IPS-20b (cell line): Measurements from ENCODE around the gene SLC46A2.

Experiments
- H3K27ac ChIP-seq: one replicate; pipeline ENCODE4 v1.5.1; 2013; ENCODE audit warnings: low read length
- H3K27me3 ChIP-seq: 2 replicates; pipeline ENCODE4 v1.6.1; 2013; ENCODE audit warnings: mild to moderate bottlenecking, low read length, inconsistent platforms; ENCODE audit not compliant: insufficient read depth
- H3K36me3 ChIP-seq: 2 replicates; pipeline ENCODE4 v1.6.1; 2013; ENCODE audit warnings: low read depth, mild to moderate bottlenecking, inconsistent platforms, low read length, moderate library complexity; ENCODE audit not compliant: insufficient read depth
- H3K4me1 ChIP-seq: 2 replicates; pipeline ENCODE4 v1.6.1; 2013; ENCODE audit warnings: mild to moderate bottlenecking, control low read depth, inconsistent platforms, low read length, moderate library complexity; ENCODE audit not compliant: insufficient read depth
- H3K4me3 ChIP-seq: 2 replicates; pipeline ENCODE4 v1.5.1; 2013; ENCODE audit warnings: mild to moderate bottlenecking, low read length, inconsistent platforms
- H3K9ac ChIP-seq: 2 replicates; pipeline ENCODE4 v1.6.1; 2013; ENCODE audit warnings: low read depth, mild to moderate bottlenecking, inconsistent platforms, low read length, moderate library complexity
- H3K9me3 ChIP-seq: 2 replicates; pipeline ENCODE4 v1.6.1; 2013; ENCODE audit warnings: mild to moderate bottlenecking, low read depth, low read length, inconsistent platforms; ENCODE audit not compliant: insufficient read depth

Gene SLC46A2

DNA sequence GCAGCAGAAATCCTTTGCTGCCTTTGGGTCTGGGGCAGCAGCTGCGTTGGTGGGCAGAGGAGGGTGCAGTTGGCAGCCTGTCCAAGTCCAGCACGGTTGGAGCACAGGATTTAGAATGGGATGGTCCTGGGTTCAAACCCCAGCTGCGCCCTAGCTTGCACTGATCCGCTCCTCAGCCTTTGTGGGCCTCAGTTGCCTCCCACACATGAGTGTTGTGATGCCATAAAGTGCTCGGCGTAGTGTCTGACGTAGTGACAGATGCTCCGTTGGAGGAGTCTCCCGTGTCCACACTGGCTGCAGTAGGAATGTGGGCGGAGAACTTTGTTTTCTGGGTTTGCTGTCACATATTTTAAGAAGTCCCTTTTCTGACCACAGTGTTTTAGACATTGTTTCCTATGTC is 36.0 kb downstream of the SLC46A2 start:
- Histone ChIP-seq H3K4me3 (no peak overlapping the region), H3K9me3 (no peaks in the 10 kb centered on the region), H3K27me3 (no peaks in the 10 kb centered on the region), H3K36me3 (peaks cover 3% of the 10 kb centered on the region; the same call in 1 of the 2 replicates), H3K4me1 (no peaks in the 10 kb centered on the region), H3K9ac (no peak overlapping the region), H3K27ac (no peak overlapping the region)

DNA sequence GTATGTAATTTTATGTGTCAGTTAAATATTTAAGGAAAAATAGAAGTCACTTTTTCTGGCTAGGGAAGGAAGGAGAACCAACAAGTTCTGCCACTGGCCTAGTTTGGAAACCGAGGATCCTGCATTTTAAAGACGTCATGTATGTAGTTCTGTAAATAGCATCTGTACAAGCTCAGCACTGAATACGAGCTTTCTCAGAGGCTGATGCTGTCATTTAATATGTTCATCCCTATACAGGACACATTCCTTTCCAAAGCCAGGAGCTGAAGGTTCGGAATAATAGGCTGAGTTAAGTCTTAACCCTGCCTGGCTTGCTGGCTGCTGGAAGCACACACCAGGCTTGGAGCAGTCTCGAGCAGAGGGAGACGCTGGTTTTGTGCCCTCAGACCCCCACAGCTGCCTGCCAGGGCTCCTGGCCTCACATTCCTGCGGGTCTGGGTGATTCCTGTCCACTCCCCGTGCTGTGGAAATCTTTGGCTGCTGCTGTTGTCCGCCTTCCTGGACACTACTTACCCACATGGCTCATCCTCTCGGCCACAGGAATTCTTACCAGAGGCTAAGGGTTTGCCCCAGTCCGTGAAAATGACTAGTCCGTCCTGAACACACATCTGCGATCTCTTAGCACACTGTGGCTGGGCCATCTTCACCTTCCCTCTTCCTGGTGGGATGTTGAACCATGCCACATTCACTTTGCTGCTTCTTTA is 36.6 kb downstream of the SLC46A2 start:
- Histone ChIP-seq H3K36me3 (peaks cover 3% of the 10 kb centered on the region; the same call in 1 of the 2 replicates), H3K9ac (no peak overlapping the region), H3K27ac (no peak overlapping the region), H3K4me3 (no peak overlapping the region), H3K4me1 (0 out of 2 replicates have a peak, but pooled peaks cover 4% of the 10 kb centered on the region), H3K27me3 (no peaks in the 10 kb centered on the region), H3K9me3 (no peaks in the 10 kb centered on the region)

DNA sequence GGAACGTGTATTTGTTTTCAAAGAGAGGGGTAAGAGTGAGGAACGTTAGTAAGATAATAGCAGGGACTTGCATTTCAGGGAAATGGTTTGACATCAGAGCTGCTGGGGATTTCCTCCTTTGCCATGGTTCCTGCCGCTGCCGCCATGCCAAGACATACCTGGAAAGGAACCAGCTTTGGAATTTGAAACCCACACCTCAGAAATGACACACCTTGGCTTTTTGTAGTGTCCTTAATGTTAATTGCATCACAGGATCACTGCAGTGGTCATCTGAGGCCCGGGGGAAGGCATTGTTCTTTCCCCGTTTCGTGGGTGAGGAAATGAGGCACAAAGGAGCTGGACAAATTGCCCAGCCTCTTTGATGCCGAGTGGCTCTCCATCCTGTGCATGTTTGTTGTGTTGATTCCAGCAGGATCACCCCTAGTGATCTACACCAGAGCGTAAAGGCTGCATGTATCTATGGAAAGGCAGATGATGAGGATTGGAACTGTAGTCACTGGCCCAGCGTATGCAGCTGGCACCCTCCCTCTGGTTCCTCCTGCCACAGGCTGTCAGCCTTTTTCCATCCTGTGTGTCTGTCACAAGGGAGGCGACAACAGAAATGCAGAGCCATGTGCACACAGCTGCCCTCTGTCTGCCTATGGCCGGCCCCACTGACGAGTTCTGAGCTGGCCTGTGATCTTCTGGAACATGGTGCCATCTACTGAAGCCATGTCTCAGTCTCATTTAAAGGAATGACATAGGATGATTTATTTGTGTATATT is 37.8 kb downstream of the SLC46A2 start:
- Histone ChIP-seq H3K4me3 (no peak overlapping the region), H3K27me3 (no peaks in the 10 kb centered on the region), H3K27ac (no peak overlapping the region), H3K36me3 (peaks cover 3% of the 10 kb centered on the region; the same call in 1 of the 2 replicates), H3K9ac (no peak overlapping the region), H3K4me1 (peaks cover 6% of the 10 kb centered on the region; the same call in 1 of the 2 replicates), H3K9me3 (no peaks in the 10 kb centered on the region)

DNA sequence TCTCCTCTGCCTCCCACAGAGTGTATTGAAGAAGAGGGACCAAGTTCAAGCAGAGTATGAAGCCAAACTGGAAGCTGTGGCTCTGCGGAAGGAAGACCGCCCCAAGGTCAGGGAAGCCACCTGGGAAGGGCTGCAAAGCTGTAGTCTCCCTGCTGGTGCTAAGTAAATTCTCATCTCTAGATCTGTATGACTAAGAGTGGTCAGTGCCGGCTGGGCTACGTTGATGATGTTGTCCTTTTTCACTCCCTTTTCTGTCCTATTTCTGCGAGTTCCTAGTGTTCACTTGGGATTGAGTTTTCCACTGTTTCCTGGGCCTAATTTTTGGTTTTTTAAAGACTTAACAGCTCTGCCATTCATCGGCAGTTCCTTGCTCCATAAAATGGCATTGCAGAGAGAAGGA is 39.8 kb downstream of the SLC46A2 start:
- Histone ChIP-seq H3K4me1 (peaks cover 14% of the 10 kb centered on the region; the same call in 1 of the 2 replicates), H3K27me3 (no peaks in the 10 kb centered on the region), H3K36me3 (peaks cover 3% of the 10 kb centered on the region; the same call in 1 of the 2 replicates), H3K9ac (no peak overlapping the region), H3K27ac (no peak overlapping the region), H3K9me3 (no peaks in the 10 kb centered on the region), H3K4me3 (no peak overlapping the region)

DNA sequence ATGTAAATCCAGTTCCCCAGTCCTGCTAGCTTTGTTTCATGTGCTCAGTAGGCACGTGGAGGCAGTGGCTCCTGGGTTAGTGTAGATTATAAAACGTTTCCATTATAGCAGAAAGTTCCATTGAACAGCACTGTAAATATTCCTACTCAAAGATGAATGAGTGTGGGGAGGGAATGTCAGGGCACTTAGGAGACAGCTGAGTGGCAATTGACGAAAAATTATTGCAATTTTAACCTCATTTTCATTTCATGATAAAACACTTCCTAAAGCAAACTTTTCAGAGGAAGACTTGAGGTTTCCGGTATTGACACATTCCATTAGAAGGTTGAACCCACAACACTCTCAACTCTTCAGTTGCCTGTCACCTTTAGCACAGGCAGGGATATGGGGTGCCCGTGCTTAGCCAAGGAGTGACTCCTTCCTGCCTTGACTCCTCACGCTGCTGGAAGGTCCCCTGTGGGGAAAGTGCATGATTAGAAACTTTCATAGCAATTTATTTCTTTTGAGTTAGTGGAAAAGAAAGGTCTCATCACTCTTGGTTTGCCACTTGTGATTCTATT is 41.2 kb downstream of the SLC46A2 start:
- Histone ChIP-seq H3K27me3 (no peaks in the 10 kb centered on the region), H3K4me3 (no peak overlapping the region), H3K27ac (no peak overlapping the region), H3K4me1 (peaks cover 21% of the 10 kb centered on the region; the same call in 1 of the 2 replicates), H3K9ac (no peak overlapping the region), H3K9me3 (no peaks in the 10 kb centered on the region), H3K36me3 (peaks cover 3% of the 10 kb centered on the region; the same call in 1 of the 2 replicates)

DNA sequence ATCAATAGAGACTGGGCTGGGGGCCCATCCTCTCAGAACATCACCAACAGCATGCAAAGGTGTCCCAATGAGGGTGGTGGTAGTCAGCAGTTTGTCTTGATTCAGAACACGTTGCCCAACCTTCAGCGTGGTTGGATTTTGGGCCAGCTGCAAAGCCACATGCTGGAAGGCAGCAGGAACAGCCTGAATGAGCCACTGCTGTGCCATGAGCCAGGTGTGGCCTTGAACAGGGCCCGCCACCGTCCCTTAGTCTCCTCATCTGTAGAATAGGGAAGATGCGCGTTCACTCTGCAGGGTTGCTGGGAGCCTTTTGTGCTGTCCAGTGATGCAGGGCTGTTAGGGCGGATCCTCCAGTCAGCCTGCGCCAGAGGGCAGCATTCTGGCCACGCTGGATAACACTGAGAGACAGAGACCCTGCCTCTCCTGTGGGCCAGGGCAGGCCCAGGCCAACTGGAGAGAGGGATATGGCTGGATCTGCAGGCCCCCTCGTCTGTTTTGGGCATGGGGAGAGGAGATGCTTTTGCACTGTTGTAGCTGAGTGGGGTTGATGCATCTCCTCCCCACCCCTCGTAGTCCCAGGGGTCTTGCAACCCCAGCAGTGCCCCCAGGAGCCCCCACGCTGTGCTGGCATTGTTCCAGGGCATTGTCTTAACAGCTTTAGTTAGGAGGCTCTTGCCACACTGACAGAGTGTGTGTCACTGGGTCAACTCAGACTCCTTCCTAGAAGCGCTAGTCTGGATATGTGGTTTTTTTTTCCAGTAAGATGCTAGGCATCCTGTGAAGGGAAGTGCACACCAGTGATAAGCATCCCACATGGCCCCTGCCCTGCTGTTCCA is 42.1 kb downstream of the SLC46A2 start:
- Histone ChIP-seq H3K4me3 (no peak overlapping the region), H3K4me1 (peaks cover 21% of the 10 kb centered on the region; the same call in 1 of the 2 replicates), H3K9ac (no peak overlapping the region), H3K27me3 (no peaks in the 10 kb centered on the region), H3K9me3 (no peaks in the 10 kb centered on the region), H3K27ac (no peak overlapping the region), H3K36me3 (peaks cover 3% of the 10 kb centered on the region; the same call in 1 of the 2 replicates)

DNA sequence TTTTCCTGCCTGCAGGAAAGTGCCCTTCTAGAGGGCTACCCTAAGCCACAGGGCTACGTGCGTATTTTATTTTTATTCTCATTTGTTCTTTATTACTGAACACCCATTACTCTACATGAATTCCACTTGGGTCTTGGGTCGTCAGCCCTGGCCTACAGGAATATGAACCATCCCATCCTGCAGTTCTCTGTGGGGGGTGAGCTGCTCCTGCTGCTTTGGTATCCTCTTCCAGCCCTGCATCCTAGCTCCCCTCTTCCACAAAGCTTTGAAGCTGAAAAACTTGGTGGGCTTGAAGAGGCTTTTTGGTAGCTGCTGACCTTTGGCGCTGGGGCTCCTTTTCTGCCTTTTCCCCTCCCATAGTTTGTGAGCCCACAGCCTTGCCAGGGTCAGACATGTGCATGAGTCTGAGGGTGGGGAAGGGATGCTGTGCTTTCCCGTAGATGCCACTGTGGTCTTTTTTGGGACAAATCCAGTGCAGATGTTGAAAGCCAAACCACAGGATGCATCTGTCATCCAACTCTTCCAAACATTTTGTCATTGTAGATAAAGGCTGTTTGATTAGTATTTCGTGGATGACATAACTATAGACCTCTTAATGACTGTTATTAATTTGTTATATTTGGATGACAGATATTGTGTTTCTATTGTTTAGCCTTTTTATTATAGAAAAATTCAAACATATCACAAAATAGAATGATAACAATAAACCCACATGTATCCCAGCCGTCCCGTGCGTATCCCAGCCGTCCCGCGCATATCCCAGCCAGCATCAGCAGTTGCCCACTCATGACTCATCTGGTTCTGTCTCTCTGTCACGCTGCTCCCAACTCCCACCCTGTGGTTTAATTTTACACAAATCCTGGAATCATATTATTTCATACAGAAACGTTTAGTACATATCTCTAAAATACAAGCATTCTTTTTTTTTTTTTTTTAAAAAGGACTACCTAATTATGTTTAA is 43.9 kb downstream of the SLC46A2 start:
- H3K9me3 ChIP-seq: no peaks in the 10 kb centered on the region
- H3K9ac ChIP-seq: no peak overlapping the region
- no peak overlapping the region for H3K27ac ChIP-seq
- H3K36me3 ChIP-seq: peaks cover 3% of the 10 kb centered on the region
- H3K4me1 ChIP-seq: peaks cover 21% of the 10 kb centered on the region; the same call in 1 of the 2 replicates
- H3K4me3 ChIP-seq: no peak overlapping the region
- no peaks in the 10 kb centered on the region for H3K27me3 ChIP-seq

DNA sequence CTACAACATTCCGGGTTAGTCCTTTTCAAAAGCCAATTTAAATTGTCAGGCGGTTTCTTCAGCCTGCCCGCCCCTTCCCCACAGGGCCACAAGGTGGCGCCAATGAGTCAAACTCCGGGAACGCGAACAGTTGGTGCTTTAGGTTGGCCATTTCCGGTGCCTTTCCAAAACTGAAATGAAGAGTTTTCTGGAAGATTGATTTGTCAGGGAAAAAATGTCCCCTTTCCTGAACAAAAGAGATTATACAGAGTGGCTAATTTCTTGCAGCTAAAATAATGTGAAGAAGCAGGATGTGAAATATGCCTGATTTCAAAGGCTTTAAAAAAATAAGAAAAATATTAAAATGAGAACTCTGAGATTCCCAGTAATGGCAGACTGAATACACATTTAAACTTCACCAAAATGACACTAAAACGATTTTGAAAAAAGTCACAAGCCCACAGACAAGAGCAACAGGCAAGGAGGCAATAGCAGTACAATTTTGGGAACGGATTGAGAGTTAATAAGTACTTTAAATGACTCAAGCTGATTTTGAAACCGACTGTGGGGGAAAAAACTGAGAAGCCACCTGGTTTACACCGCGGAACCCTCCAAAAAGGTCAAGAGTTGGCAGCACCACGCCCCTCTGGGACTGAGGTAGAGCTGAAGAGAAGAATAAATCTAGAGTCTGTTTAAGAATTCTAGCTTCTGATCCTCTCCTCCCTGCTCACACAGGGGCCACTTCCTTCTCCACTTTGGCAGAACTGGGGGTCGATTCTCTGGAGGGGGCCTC is 45.7 kb downstream of the SLC46A2 start:
- H3K27ac ChIP-seq: no peak overlapping the region
- H3K4me1 ChIP-seq: peaks cover 21% of the 10 kb centered on the region; the same call in 1 of the 2 replicates
- no peaks in the 10 kb centered on the region for H3K9me3 ChIP-seq
- H3K4me3 ChIP-seq: no peak overlapping the region
- H3K9ac ChIP-seq: no peak overlapping the region
- no peaks in the 10 kb centered on the region for H3K27me3 ChIP-seq
- H3K36me3 ChIP-seq: no peaks in the 10 kb centered on the region; the same call in 1 of the 2 replicates

DNA sequence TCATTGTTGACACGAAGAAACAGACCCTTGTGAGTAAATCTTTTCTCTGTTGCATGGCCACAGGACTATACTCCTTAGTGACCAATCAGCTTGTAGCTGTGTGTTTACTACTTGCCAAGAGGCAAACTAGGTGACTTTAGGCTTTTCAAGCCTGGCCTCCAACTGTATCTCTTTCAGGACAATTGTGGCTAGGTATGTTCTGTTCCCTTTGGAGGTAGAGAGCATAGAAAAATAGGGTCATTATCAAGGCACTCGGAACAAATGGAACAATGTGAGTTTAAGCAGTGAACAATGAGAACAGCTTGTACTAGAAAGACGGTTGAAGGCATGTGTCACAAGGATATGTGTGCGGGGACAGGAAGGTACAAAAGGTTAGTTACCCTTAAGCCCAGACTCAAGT is 48.1 kb downstream of the SLC46A2 start:
- Histone ChIP-seq H3K27me3 (no peaks in the 10 kb centered on the region), H3K4me3 (no peak overlapping the region), H3K9me3 (no peaks in the 10 kb centered on the region), H3K4me1 (peaks cover 15% of the 10 kb centered on the region; the same call in 1 of the 2 replicates), H3K9ac (no peak overlapping the region), H3K36me3 (peaks cover 15% of the 10 kb centered on the region; the same call in 1 of the 2 replicates), H3K27ac (no peak overlapping the region)

DNA sequence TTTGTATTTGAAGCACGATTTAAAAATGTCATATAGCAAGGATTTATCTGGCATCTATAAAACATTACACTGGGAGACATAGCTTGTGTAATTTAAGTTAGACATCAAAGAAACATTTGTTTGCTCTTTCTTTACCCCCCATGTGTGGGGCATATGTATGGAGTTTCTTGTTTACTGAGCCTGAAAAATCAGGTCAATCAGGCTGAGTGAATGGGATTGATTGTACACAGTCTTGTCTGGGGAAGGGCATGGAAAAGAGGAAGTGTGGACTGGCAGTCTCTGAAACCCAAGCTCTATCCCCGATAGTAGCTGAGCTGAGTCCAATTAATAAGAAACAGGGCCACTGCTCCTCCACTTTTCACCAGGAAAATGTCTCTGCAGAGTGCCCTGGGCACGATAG is 49.4 kb downstream of the SLC46A2 start:
- no peak overlapping the region for H3K9ac ChIP-seq
- no peaks in the 10 kb centered on the region for H3K27me3 ChIP-seq
- H3K9me3 ChIP-seq: no peaks in the 10 kb centered on the region
- peaks cover 12% of the 10 kb centered on the region; the same call in 1 of the 2 replicates for H3K4me1 ChIP-seq
- H3K4me3 ChIP-seq: no peak overlapping the region
- H3K27ac ChIP-seq: no peak overlapping the region
- peaks cover 19% of the 10 kb centered on the region for H3K36me3 ChIP-seq
